Gastroesophageal sphincter (tissue), 3 donors: ENCODE data around the gene TMEM272.
A peak's percentile ranks its signal among the peaks of the same experiment; 100 is the strongest.

Experiments used
- EP300 ChIP-seq: sonication (generic); formaldehyde crosslinking; IDR thresholded peaks from one replicate; pipeline ENCODE4 v1.6.1; 2017; ENCODE audit warnings: antibody characterized with exemption, mild to moderate bottlenecking
- POLR2A ChIP-seq, 2 donors: fragments of 450-650 bp; IDR thresholded peaks; one replicate each; pipeline ENCODE4 v1.6.1; 2017; ENCODE audit warnings: antibody characterized with exemption in 2 of 2, mild to moderate bottlenecking in 2 of 2, moderate library complexity in 1 of 2
- POLR2AphosphoS5 ChIP-seq: sonication (generic); formaldehyde crosslinking; IDR thresholded peaks from one replicate; pipeline ENCODE4 v1.6.1; 2017; ENCODE audit warnings: antibody characterized with exemption
- TF ChIP-seq, protein P1 (sequence below), 4 experiments: fragments of 200-600 bp in 2 of 4; fragments of 450-650 bp in 2 of 4; sonication (generic) in 1 of 4; IDR thresholded peaks; one replicate each; pipeline ENCODE4 v1.5.1; 2017 to 2019; ENCODE audit warnings: antibody characterized with exemption in 4 of 4, mild to moderate bottlenecking in 2 of 4, moderate library complexity in 2 of 4

DNA sequence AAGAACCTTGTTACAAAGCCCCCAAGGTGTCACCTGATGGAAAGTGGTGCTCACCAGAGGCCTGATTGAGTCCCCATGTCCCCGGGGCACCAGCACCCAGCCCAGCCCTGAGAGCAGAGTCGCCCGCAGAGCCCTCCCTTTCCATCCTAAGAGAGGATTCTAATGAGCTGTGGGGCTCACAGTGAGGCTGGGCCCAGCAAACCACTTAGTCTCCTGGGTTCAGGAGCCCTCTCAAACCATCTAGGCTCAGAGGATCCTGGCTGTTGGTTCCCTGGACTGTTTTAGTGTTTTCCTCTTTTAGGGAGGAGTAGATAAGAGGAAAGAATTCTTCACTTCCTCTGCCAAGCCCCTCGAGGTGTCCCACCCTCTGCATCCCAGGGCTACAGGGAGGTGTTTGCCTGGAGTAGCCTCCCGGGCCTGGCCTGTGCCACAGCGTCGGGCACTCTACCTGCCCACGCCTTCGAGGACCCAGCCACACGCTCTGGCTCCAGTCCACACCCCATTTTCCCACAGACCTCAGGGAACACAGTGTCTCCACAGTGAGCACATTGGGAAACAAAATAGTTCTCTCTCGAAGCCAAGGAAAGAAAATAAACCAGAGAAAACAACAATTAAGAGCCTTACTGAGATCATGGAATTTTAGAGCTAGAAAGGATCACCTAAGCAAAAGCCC lies 75.4 kb downstream of the TMEM272 start:
- TF ChIP-seq, protein P1, sequence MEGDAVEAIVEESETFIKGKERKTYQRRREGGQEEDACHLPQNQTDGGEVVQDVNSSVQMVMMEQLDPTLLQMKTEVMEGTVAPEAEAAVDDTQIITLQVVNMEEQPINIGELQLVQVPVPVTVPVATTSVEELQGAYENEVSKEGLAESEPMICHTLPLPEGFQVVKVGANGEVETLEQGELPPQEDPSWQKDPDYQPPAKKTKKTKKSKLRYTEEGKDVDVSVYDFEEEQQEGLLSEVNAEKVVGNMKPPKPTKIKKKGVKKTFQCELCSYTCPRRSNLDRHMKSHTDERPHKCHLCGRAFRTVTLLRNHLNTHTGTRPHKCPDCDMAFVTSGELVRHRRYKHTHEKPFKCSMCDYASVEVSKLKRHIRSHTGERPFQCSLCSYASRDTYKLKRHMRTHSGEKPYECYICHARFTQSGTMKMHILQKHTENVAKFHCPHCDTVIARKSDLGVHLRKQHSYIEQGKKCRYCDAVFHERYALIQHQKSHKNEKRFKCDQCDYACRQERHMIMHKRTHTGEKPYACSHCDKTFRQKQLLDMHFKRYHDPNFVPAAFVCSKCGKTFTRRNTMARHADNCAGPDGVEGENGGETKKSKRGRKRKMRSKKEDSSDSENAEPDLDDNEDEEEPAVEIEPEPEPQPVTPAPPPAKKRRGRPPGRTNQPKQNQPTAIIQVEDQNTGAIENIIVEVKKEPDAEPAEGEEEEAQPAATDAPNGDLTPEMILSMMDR (IDR thresholded peaks at IDR 0.05): no peak
- TF ChIP-seq POLR2A (IDR thresholded peaks at IDR 0.05) (no peak), POLR2AphosphoS5 (peak; percentile 90), EP300 (peak; percentile 51)
